Embryonic facial prominence (tissue), 1 donor: ENCODE data around the gene NCOA7.
"Not testable (repeated sequence)": the region's sequence is repeated elsewhere in the genome, so short reads cannot be mapped to it uniquely, and the experiment has no call there.

Experiments used
- DNase-seq: peaks from one replicate; pipeline ENCODE4 v3.0.0-alpha.2; 2016; ENCODE audit errors: extremely low spot score

The NCOA7 gene

DNA sequence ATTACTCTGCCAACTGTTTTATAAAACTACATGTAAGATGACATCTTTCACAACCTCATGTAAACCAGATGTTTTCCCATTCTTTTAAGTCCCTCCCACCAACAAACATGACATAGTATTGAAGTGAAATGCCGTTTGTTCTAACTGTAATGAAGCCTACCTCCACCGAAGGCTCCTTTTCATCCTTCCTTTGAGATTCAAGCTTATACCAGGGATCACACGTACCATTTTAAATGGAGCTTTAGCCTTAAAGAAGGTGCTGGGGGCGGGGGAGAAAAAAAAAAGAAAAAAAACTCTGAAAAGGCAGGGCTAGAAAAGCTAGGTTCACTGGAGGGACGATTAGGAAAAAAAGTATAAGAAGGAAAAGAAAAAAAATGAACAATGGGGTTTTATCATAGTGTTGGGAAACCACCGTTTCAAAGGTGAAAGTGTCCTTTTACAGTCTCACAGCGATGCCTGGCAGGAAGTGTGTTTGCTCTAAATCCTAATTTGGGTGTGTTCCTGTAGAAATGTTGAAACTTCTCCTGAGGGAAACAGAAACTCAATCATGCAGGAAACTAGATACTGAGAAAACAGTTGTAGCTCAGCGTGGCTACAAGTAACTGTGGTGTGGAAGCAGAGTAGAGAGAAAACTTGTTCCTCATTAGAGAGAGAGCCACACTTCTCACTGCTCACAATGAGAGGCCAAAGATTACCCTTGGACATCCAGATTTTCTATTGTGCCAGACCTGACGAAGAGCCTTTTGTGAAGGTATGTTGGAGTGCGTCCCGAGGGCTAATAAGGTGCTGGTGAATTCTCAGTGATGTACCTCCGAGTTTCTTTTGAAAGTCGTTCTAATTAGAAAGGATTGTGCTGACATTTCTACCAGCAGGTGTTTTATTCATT lies 128.2 kb downstream of the NCOA7 start:
- DNase-seq, result peak; percentile 73

DNA sequence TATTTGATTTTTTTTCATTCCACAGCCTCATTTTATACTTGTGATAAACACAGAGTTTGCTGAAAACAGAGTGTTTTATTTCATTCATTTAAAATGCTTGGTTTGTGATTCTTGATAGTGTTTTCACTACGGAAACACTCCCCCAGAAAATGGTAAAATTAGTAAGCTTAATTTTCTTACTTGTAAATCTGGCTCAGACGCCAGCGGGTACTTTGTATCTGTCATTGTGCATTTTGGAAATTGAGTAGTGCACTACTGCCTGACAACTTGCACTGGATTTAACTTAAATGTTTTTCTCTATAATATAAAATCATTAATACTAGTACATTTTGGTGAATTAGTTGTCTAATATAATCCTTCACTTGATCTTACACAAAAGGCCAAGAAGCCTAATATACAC lies 128.9 kb downstream of the NCOA7 start:
- no peak for DNase-seq

DNA sequence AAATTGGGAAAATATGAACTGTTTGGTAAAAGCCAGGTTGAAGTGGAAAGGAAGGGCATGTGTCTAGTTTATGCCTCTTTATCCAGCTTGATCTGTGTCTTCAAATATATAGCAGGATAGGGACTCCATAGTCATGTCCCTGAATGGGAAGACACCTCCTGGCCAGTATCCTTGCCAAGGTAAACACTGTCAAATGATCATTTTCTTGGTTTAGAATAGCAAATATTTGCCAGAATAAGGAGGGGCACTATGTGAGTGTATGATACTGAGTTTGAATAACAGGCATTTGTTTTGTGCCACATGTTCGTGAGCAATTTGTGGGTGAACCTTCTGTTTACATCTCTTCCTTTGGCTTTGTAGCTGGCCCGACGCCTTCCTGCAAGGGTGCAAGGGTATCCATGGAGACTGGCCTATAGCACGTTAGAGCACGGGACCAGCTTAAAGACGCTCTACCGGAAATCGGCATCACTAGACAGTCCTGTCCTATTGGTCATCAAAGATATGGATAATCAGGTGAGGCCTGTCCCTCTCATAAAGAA lies 131.6 kb downstream of the NCOA7 start:
- DNase-seq, result no peak

DNA sequence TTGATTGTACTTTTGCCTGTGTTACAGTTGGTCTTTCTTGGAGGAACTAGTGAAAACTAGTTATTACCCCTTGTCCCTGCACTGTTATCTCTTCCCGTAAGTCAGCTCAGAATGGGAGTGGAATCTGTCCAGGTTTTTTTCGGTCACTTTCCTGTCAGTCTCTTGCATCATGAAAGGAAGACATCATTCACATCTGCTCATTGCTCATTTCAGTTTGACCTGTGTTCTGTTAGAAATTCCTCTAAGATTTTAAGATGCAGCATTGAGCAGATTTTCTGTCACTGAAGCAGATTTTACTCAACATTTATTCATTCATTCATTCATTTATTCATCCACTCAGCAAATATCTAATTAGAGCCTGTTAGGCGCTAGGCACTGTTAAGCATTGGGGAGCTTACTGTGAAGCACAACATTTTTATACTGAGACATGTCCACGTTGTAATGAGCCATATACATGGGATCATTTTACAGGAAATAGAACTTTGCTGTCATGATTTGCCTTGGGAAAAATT lies 132.7 kb downstream of the NCOA7 start:
- no peak for DNase-seq

DNA sequence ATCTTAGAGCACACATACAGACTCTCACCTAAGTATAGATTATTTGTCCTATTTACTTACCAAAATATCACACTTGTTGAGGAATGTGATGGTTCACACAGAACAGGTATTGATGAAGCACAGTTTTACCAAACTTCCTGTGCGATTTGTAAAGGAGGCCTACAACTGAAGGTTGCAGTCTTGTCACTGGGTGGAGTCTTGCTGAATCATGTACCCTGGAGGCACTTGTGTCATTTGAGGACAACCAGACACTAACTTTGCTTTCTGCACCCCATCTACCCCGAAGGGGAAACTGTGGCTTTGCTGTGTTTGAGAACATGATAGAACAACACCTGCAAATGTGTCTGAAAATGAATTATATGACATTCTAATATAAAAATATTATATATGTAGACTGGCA lies 133.4 kb downstream of the NCOA7 start:
- DNase-seq, result no peak

DNA sequence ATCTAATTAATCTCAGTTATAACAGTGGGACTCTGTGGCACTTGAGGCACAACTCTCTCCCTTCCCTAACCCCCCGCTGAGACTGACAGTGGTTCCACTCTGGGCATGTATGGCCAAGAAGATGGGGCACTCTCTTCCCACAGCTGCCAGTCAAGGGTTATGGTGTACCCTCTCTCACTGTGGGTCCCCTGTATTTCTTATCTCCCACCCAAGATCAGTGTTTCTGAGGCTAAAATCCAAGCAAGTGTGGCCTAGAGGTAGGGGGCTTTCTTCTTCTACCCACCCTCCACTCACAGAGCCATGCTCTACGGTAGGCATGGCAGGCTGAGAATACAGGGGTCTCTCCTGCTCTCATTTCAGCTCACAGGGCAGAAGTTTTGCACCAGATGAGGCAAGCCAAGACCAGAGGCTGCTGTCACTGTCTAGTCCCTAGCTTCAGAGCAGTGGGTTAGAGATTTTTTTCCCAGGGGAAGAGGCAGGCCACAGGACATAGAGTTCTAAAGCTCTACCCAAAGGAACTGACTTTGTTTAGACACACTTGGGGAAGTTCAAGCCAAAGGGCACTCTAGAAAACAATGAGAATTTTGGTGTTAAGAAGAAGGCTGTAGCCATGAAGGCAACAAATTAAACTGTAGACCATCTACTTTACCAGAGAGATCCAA lies 134.1 kb downstream of the NCOA7 start:
- no peak for DNase-seq

DNA sequence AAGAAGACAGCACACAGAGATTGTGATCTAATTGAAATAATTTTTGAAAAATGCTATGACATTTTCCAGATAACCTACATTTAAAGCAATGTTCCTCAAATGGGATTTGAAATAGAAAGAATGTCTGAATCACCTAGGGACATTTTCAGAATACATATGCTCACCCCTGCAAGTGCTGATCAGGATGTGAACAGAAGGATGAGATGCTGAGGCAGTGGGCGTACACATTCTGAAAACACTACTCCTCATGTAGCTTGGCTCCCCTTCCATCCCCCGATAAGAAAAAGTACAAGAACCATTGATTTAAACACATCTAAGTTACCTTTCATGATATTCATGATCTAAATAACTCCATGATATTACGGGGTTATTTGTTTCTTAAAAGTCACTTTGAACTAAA lies 136.0 kb downstream of the NCOA7 start:
- DNase-seq, result no peak

DNA sequence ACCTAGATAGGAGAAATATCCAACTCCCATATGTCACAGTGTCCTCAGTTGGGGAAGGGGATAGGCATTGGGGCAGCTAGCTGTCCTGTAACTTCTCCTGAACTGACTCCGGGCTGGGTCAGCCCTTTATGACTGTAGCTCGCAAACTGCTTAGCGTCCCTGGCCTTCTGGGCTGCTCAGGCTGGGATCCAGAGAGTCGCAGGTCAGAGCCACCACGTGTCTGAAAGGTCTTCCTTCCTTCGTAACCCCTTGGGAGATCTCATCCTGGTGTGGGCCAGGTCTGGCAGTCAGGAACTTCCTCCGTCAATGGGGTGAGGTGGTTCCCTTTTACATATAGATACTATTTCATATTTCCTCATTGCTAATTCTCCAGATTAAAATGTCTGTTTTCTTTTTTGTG lies 137.0 kb downstream of the NCOA7 start:
- DNase-seq, result no peak

DNA sequence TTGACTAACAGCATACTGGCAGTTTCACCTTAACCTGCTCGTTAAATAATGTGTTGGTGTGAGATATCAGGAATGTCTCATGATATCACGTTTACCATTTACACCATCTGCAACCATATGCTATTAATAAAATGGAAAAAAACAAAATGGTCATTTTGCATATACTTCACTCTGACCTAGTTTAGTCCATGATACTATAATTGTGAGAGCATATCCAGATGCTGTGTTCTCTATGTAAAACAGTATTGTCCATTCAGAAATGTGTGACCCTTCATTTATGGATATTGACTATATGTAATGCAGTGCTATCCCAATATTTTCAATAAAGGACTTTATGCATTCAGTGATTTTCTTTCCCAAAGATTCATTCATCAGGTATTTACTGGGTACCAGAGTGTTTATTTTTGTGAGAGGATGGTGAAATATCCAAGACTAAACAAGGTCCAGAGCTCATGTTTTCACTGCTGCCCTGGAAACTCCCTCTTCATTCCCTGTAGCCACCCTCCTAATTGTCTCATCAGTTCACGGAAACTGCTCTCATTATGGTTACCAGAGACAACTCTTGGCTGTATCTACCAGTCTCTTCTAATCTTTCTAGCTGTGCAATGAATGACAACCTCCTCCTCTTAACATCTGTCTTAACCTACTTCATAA lies 140.1 kb downstream of the NCOA7 start:
- DNase-seq, result no peak

DNA sequence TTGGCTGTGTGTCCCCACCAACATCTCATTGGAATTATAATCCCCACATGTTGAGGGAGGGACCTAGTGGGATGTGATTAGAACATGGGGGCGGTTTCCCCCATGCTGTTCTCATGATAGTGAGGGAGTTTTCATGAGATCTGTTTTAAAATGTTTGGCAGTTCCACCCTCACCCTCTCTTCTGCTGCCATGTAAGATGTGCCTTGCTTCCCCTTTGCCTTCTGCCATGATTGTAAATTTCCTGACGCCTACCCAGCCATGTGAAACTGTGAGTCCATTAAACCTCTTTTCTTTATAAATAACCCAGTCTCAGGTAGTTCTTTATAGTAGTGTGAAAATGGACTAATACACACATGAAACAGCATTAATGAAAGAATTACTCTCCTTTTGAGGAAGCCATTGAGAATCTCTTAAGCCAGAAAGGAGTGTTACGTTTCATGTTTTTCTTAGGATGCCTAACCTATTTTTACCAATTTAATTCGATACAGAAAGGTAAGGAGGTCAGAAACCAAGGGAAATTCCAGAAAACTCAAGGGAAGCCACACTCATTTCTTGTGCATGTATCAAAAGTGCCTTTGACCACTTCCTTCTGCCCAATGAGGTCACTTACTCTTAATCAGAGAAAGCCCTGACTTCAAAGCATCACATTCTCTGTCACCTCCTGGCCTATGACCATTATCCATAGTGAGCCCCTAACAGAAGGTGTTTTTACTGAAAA lies 141.1 kb downstream of the NCOA7 start:
- DNase-seq, result no peak

DNA sequence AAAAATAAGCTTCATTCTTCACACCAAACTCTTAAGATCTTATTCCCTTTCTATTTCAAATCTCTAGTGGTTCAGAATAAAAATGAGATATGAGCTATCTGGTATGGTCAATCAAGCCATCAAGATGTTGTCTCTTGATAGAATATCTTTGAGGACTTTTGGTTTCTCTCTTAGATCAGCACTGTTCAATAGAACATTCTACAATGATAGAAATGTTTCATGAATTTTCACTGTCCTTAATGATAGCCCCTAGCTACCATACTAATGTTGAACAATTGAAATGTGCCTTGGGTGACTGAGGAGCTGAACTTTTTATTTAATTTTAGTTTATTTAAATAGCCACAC lies 141.7 kb downstream of the NCOA7 start:
- DNase-seq, result no peak

DNA sequence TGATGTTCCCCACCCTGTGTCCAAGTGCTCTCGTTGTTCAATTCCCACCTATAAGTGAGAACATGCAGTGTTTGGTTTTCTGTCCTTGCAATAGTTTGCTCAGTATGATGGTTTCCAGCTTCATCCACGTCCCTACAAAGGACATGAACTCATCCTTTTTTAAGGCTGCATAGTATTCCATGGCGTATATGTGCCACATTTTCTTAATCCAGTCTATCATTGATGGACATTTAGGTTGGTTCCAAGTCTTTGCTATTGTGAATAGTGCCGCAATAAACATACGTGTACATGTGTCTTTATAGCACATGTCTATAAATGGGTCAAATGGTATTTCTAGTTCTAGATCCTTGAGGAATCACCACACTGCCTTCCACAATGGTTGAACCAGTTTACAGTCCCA lies 144.8 kb downstream of the NCOA7 start:
- DNase-seq, result not testable (repeated sequence)

DNA sequence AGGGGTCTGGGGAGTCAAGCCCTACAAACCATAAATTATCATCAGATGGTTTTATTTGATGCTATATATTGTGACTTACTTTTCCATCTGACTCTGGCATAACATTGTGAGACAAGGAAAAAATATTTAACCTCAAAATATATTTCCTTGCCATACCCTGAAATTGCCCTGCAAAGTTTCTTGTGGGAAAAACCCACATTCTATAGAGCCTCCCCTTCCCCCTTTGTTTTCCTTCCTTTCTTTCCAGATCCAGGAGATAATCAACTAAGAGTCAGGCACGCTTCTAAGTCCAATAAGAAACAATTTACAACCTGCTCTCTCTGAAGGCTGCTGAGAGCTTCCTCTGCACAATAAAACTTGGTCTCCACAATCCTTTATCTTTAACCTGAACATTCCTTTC lies 148.3 kb downstream of the NCOA7 start:
- DNase-seq, result no peak

DNA sequence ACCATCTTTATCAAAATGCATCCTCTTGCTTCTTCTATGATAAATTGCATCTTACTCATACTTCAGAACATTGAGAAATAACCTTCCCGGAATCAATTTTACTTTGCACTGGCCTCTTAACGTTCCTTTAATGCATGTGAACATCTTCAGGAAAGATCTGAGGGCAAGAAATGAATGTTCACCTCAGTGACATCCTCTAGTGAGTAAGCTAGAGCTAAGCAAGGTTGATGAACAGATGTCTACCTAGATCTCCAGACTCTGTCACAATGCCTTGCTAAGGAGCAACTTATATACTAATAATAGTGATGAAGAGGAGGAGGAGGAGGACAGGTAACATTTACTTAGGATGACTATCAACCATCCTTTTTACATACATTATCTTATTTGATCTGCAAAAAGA lies 149.0 kb downstream of the NCOA7 start:
- no peak for DNase-seq

DNA sequence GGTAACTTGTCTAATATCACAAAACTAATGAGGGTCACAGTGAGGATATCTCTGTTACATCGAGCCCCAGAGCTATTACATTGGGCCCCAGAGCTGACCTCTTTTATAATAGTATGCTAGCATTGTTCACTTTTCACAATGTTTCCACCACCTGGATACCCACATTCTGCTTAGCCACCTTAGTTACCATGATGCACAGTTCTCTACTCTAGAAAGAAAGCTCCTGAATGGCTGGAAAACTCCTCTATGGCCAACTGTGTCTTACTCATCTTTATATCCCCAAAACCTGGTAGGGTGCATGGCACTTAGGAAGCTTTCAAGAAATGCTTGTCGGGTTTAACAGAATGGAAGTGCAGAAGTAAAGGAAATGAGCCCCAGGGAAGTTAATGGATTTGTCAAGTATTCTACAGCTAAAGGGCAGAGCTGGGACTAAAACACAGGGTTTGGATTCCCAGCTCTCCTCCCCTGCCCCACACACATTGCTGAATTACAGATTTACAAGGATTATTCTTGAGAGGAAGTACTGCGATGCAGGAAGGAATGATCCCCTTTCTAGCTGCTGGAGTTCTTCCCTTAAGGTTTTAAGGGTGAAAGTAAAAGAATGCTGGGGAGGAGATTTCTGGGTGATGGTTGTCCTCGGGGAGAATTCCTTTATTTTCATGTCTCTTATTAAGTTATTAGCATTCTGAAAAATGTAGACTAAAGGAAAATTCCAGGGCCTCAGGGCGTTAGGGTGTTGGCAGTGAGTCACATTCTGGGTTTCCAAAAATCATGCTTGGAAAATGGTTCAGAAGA lies 149.7 kb downstream of the NCOA7 start:
- DNase-seq, result no peak

DNA sequence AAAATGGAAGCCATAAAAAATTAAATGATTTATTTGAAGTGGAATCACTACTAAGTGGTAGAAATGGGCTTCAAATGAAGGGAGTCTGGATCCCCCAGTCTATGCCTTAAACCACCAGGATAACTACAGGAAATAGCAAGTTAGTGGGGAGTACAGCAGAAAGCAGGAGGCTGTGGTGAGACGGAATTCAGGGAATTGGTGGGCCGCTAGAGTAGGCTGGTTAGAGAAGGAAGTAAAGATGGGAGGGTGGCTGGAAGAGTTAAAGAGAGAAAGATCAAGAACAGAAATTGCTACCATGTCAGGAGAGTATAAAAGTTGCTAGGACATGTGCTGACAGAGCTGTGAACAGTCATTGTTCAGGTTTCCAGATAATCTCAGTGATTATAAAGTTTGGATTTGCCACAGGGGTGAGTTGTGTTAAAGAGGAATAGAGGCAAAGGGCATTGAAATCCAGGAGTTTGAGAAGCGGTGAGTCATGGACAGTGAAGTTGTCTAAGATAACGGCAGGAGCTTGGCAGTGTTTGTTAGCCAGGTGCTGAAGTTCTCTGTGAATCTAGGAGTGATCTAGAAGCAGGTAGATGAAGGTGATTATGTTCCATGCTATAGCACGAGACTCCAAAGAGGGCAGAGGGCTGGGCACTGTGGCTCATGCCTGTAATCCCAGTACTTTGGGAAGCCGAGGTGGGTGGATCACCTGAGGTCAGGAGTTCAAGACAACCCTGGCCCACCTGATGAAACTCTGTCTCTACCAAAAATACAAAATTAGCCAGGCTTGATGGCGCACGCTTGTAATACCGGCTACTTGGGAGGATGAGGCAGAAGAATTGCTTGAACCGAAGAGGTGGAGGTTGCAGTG lies 152.1 kb downstream of the NCOA7 start:
- DNase-seq, result no peak

DNA sequence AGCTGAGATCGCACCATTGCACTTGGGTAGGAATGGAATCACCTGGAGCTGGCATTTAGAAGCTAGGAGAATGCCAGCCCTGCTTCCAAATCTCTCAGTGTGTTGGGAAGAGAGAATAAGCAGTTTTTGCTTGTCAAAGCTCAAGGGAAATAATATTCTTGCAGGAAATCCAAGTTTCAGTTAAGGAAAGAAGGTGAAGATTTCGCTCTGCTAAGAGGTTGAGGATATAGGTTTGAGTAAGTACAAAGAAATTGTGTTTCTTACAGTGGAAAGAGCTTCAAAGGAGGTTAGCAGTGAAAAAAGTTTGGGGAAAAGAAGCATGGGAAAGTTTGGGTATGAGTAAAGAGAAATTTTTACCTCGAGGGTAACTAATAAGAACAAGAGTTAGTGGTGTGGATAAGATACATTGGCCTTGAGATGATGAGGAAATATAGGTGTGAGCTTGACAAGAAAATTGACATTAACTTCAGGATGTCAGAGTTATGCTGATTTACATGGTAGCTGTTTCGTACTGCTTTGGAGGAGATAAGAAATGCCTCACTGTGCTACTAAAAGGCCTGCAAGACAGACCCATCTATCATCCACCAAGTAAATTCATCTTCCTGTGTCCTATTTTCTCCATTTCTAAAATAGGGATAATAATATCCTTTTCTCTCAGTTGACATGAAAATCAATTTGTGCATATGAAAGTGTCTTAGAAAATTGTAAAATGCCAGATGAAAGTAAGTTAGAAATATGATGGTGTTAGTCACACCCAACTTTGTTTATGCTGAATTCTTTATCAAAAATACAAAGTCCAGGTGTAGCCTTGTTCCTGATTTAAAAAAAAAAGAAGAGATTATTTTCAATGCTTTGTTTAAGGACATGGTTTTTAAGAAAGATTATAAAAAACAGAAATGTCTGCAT lies 153.0 kb downstream of the NCOA7 start:
- no peak for DNase-seq

DNA sequence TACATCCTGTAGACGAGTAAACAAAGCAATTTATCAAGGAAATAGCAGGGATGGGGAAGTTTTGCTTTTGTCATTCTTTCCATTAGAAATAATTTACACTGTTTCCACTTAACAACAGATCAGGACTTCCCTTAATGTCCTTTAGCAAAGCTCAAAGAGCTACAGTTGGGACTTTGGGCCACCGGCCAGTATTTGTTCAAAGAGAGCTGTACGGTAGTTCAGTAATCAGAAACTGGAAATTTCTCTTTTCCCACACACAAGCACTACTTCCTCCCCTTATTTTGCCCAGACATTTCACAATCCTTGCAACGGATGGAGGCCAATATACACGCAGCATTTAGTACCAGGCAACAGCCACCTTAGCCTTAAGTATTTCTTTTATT lies 153.7 kb downstream of the NCOA7 start:
- no peak for DNase-seq

DNA sequence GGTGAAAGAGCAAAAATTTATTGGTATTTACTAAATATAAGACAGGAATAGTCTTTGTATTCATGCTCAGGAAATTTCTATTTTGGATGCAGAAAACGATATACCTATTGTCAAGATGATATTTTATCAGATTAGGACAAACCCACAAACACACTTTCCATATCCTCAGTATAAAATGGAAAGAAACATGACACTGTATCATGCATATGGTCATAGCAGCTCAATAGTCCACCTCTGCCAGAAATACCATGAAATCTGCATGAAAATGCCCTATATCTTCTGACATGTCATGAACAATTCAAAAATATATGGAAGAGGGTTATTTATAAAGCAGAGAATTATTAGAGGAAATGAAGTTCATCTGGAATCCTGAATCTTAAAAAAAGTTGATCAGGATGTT lies 154.1 kb downstream of the NCOA7 start:
- no peak for DNase-seq
